Memory B cell (primary cell): ENCODE results near the gene SCN3B.

Source experiments
- ATAC-seq: fragments of 150-1000 bp; cut with Tn5 transposase; 2 replicates; pipeline ENCODE4 v1.10.0; 2021; ENCODE audit warnings: low read depth, mild to moderate bottlenecking, moderate library complexity
- DNase-seq, 2 donors: peaks; one replicate each; pipeline ENCODE4 v3.0.0; 2022; ENCODE audit warnings: low spot score in 2 of 2
- H3K27ac Mint-ChIP-seq: one replicate; pipeline ENCODE4 v1.8.0; 2022; ENCODE audit warnings: mild to moderate bottlenecking, moderate library complexity, mixed read lengths
- H3K27me3 Mint-ChIP-seq: one replicate; pipeline ENCODE4 v1.8.0; 2022; ENCODE audit warnings: mixed read lengths
- H3K36me3 Mint-ChIP-seq: one replicate; pipeline ENCODE4 v1.8.0; 2022; ENCODE audit warnings: mild to moderate bottlenecking, mixed read lengths
- H3K4me1 Mint-ChIP-seq: one replicate; pipeline ENCODE4 v1.8.0; 2022; ENCODE audit warnings: mixed read lengths
- H3K4me3 Mint-ChIP-seq: one replicate; pipeline ENCODE4 v1.8.0; 2022; ENCODE audit warnings: mild to moderate bottlenecking, moderate library complexity, mixed read lengths
- H3K9me3 Mint-ChIP-seq: one replicate; pipeline ENCODE4 v1.8.0; 2022; ENCODE audit warnings: mixed read lengths

SCN3B gene

GRCh38 chr11:123601136-123601535 is 53.3 kb downstream of the SCN3B start:
- Mint-ChIP-seq H3K27ac (no peak overlapping the region), H3K4me3 (no peak overlapping the region), H3K4me1 (no peaks in the 10 kb centered on the region), H3K27me3 (no peaks in the 10 kb centered on the region), H3K36me3 (no peaks in the 10 kb centered on the region), H3K9me3 (no peaks in the 10 kb centered on the region)
- DNase-seq: no peak
- no peak for ATAC-seq

GRCh38 chr11:123597859-123598258 is 56.6 kb downstream of the SCN3B start:
- no peak for DNase-seq
- Mint-ChIP-seq H3K27me3 (no peaks in the 10 kb centered on the region), H3K4me1 (no peaks in the 10 kb centered on the region), H3K9me3 (no peaks in the 10 kb centered on the region), H3K4me3 (no peak overlapping the region), H3K27ac (no peak overlapping the region), H3K36me3 (no peaks in the 10 kb centered on the region)
- ATAC-seq: no peak

GRCh38 chr11:123594921-123595320 is 59.5 kb downstream of the SCN3B start:
- ATAC-seq (no peak), DNase-seq (no peak)
- H3K4me1 Mint-ChIP-seq: no peaks in the 10 kb centered on the region
- H3K36me3 Mint-ChIP-seq: no peaks in the 10 kb centered on the region
- H3K27me3 Mint-ChIP-seq: no peaks in the 10 kb centered on the region
- no peaks in the 10 kb centered on the region for H3K9me3 Mint-ChIP-seq
- H3K4me3 Mint-ChIP-seq: no peak overlapping the region
- no peak overlapping the region for H3K27ac Mint-ChIP-seq

GRCh38 chr11:123594188-123594901 is 60.1 kb downstream of the SCN3B start:
- Mint-ChIP-seq H3K4me3 (no peak overlapping the region), H3K27me3 (no peaks in the 10 kb centered on the region), H3K4me1 (no peaks in the 10 kb centered on the region), H3K9me3 (no peaks in the 10 kb centered on the region), H3K36me3 (no peaks in the 10 kb centered on the region), H3K27ac (no peak overlapping the region)
- ATAC-seq (no peak), DNase-seq (no peak)

- Mint-ChIP-seq H3K4me1 (no peaks in the 10 kb centered on the region), H3K9me3 (no peaks in the 10 kb centered on the region), H3K27ac (no peak overlapping the region), H3K36me3 (no peaks in the 10 kb centered on the region), H3K27me3 (no peaks in the 10 kb centered on the region), H3K4me3 (no peak overlapping the region)
- DNase-seq: no peak
- no peak for ATAC-seq
These were observed 60.9 kb downstream of the SCN3B start for GRCh38 chr11:123593570-123593969.

GRCh38 chr11:123590296-123590912 is 64.0 kb downstream of the SCN3B start:
- Mint-ChIP-seq H3K4me3 (no peak overlapping the region), H3K4me1 (no peaks in the 10 kb centered on the region), H3K27ac (no peak overlapping the region), H3K27me3 (no peaks in the 10 kb centered on the region), H3K36me3 (no peaks in the 10 kb centered on the region), H3K9me3 (no peaks in the 10 kb centered on the region)
- DNase-seq: no peak
- ATAC-seq: no peak

- Mint-ChIP-seq H3K4me1 (no peaks in the 10 kb centered on the region), H3K27ac (no peak overlapping the region), H3K36me3 (no peaks in the 10 kb centered on the region), H3K4me3 (no peak overlapping the region), H3K27me3 (no peaks in the 10 kb centered on the region), H3K9me3 (no peaks in the 10 kb centered on the region)
- DNase-seq (no peak), ATAC-seq (no peak)
These were observed 65.6 kb downstream of the SCN3B start for GRCh38 chr11:123588864-123589262.

- Mint-ChIP-seq H3K9me3 (no peaks in the 10 kb centered on the region), H3K36me3 (no peaks in the 10 kb centered on the region), H3K4me3 (no peak overlapping the region), H3K27me3 (no peaks in the 10 kb centered on the region), H3K4me1 (no peaks in the 10 kb centered on the region), H3K27ac (no peak overlapping the region)
- DNase-seq: no peak
- ATAC-seq: no peak
These were observed 66.1 kb downstream of the SCN3B start for GRCh38 chr11:123588117-123588863.

GRCh38 chr11:123587559-123587958 is 66.9 kb downstream of the SCN3B start:
- Mint-ChIP-seq H3K4me1 (peaks cover 3% of the 10 kb centered on the region), H3K27me3 (peaks cover 4% of the 10 kb centered on the region), H3K36me3 (no peaks in the 10 kb centered on the region), H3K9me3 (peaks cover 2% of the 10 kb centered on the region), H3K27ac (no peak overlapping the region), H3K4me3 (no peak overlapping the region)
- ATAC-seq (no peak), DNase-seq (no peak)

- H3K36me3 Mint-ChIP-seq: no peaks in the 10 kb centered on the region
- H3K27ac Mint-ChIP-seq: no peak overlapping the region
- H3K4me3 Mint-ChIP-seq: no peak overlapping the region
These were observed 67.4 kb downstream of the SCN3B start for GRCh38 chr11:123587044-123587443.

GRCh38 chr11:123586568-123586967 is 67.9 kb downstream of the SCN3B start:
- H3K9me3 Mint-ChIP-seq: peaks cover 2% of the 10 kb centered on the region
- ATAC-seq (no peak), DNase-seq (no peak)
- no peak overlapping the region for H3K4me3 Mint-ChIP-seq
- H3K4me1 Mint-ChIP-seq: peaks cover 3% of the 10 kb centered on the region
- H3K27me3 Mint-ChIP-seq: peaks cover 5% of the 10 kb centered on the region
- H3K27ac Mint-ChIP-seq: no peak overlapping the region
- H3K36me3 Mint-ChIP-seq: no peaks in the 10 kb centered on the region

More at GRCh38 chr11:123587044-123587443, 67.4 kb downstream of the SCN3B start:
- DNase-seq: no peak
- no peak for ATAC-seq
- peaks cover 2% of the 10 kb centered on the region for H3K9me3 Mint-ChIP-seq
- H3K4me1 Mint-ChIP-seq: peaks cover 3% of the 10 kb centered on the region
- peaks cover 4% of the 10 kb centered on the region for H3K27me3 Mint-ChIP-seq

- H3K27ac Mint-ChIP-seq: no peak overlapping the region
- no peak for ATAC-seq
- peaks cover 6% of the 10 kb centered on the region for H3K4me1 Mint-ChIP-seq
- peaks cover 6% of the 10 kb centered on the region for H3K27me3 Mint-ChIP-seq
- DNase-seq: no peak
- peaks cover 2% of the 10 kb centered on the region for H3K9me3 Mint-ChIP-seq
- H3K36me3 Mint-ChIP-seq: no peaks in the 10 kb centered on the region
- no peak overlapping the region for H3K4me3 Mint-ChIP-seq
These were observed 68.7 kb downstream of the SCN3B start for GRCh38 chr11:123585706-123586105.

- no peak for DNase-seq
- peaks cover 2% of the 10 kb centered on the region for H3K9me3 Mint-ChIP-seq
- no peak overlapping the region for H3K27ac Mint-ChIP-seq
- peaks cover 9% of the 10 kb centered on the region for H3K27me3 Mint-ChIP-seq
- H3K36me3 Mint-ChIP-seq: no peaks in the 10 kb centered on the region
- H3K4me1 Mint-ChIP-seq: peaks cover 9% of the 10 kb centered on the region
- ATAC-seq: no peak
- H3K4me3 Mint-ChIP-seq: no peak overlapping the region
These were observed 69.2 kb downstream of the SCN3B start for GRCh38 chr11:123585206-123585605.

GRCh38 chr11:123584737-123585136 is 69.7 kb downstream of the SCN3B start:
- ATAC-seq: no peak
- no peaks in the 10 kb centered on the region for H3K36me3 Mint-ChIP-seq
- no peak overlapping the region for H3K27ac Mint-ChIP-seq

More at GRCh38 chr11:123584737-123585136, 69.7 kb downstream of the SCN3B start:
- no peak overlapping the region for H3K4me3 Mint-ChIP-seq
- peaks cover 9% of the 10 kb centered on the region for H3K4me1 Mint-ChIP-seq
- no peak for DNase-seq
- H3K9me3 Mint-ChIP-seq: peaks cover 2% of the 10 kb centered on the region
- H3K27me3 Mint-ChIP-seq: peaks cover 9% of the 10 kb centered on the region
